Epidermal melanocyte (primary cell): ENCODE measurements around the gene TOX3.

Experiments
- DNase-seq: peaks from one replicate; pipeline ENCODE4 v3.0.0; 2011; ENCODE audit warnings: low spot score; ENCODE audit not compliant: insufficient read length

The TOX3 gene

DNA sequence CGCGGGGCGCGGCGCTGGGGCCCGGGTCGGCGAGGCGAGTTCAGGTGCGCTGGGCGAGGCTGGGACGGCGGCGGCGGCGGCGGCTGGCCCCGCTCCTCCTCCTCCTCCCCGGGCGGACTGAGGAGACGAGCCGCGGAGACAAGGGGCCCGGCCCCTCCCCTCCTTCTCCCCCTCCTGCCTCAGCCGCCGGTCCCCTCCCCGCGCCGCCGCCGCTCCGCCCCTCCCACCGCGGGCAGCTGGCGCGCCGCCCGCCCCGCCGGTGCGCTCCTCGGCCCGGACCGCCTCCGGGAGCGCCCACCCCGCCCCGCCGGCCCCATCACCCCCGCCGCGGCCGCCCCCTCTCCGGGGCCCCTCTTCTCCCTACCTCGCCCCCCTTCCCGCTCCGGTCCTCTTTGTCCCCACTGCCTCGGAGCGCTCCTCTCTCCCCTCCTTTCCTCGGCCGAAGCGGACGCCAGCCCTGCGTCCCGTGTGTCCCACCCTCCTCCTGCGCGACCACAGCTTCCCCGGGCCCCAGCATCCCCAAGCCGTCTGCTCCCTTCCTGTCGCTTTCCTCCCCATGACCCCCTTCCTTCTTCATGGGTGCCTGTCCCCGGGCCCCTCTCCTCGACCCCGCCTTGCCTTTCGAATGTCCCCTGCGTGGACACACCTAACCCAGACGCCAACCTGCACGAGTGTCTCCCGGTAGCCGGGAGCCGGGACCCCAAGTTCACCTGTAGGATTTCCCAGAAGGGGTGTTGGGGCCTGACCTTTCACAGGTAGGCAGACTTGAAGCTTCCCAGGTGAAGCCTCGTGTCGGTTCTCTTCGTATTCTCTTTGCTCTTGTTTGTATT, at the start of gene TOX3:
Gene TOX3 (minus strand): TSS at position 140 of the 830 bp plus-strand sequence. CDS start 420 bp downstream, outside the sequence.
- no peak for DNase-seq

- no peak for DNase-seq
Measured at GRCh38 chr16:52592778-52593177, 45.8 kb upstream of the TOX3 start.

GRCh38 chr16:52591934-52592592, 45.1 kb upstream of the TOX3 start:
- DNase-seq = peak; percentile 64

GRCh38 chr16:52591471-52591870, 44.5 kb upstream of the TOX3 start:
- no peak for DNase-seq

GRCh38 chr16:52586159-52586558, 39.2 kb upstream of the TOX3 start:
- DNase-seq = no peak

DNA sequence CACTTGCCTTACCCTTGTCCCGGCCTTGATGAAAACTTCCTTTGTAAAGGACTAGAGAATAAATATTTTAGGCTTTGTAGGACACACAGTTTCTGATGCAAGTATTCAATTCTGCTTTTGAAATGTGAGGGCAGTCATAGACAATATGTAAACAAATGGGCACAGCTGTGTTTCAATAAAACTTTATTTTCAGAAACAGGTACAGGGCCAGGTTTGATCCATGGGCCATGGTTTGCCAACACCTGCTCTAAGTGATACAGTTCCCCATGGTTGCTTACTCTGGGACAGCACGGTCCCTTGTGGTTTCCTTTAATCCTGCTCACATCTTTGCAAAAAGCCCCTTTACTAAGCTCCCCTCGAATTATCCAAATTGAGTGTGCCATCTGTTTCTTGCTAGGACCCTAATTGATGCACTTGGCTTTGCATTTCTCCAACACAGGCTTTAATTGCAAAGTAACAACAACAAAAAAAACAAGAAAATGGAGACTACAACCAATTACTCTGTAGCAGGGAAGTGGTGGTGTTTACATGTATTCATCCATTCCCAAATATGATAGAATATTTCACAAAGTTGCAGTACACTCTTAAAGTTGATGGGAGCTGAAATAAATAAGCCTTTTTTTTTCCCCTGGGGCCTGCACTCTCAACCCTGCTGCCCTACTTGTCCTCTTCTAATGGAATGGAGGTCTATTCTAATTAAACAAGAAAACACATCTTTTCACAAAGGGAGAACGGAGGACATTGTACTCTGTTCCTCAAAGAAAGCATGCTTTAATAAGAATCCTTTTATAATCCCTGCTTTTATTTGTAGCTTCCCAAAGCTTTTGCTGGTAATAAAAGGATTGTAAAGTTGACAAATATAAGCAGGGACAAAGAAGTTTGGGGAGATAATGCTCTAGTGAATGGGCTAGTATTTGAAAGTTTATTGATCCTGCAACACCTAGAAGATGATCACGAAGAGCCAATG, 37.7 kb upstream of the TOX3 start:
- no peak for DNase-seq

DNA sequence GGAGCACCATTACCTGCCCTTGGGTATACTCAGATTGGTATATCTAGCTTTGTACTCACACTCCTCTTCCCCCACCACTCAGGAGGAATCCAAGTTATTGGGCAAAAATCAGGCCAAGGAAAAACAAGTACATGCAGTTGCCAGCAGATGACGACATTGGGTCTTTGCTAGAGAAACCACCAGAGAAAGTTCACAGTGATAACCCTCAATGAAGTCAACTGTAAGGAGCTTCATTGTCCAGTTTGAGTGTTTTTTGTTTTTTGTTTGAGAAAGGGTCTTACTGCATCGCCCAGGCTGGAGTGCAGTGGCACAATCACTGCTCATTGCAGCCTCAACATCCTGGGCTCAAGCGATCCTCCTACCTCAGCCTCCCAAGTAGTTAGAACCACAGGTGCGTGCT, 34.6 kb upstream of the TOX3 start:
- no peak for DNase-seq

DNA sequence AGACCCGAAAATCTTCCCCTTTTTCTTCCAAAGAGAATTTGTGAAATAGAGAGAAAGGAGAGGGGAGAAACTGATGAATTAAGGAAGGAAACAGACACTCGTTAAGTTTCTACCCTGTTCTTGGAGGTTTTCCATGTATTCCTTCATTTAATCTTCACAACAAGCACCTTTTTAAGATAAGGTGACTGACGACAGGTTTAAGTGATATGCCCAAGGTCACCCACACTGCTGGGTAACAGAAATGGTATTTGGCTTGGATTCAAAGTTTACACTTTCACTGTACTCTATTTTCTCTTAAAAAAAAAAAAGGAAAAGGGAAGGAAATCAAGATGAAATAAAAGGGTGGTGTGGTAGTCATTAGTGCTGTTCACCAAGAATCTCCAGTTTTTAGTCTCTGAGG, 33.5 kb upstream of the TOX3 start:
- no peak for DNase-seq

DNA sequence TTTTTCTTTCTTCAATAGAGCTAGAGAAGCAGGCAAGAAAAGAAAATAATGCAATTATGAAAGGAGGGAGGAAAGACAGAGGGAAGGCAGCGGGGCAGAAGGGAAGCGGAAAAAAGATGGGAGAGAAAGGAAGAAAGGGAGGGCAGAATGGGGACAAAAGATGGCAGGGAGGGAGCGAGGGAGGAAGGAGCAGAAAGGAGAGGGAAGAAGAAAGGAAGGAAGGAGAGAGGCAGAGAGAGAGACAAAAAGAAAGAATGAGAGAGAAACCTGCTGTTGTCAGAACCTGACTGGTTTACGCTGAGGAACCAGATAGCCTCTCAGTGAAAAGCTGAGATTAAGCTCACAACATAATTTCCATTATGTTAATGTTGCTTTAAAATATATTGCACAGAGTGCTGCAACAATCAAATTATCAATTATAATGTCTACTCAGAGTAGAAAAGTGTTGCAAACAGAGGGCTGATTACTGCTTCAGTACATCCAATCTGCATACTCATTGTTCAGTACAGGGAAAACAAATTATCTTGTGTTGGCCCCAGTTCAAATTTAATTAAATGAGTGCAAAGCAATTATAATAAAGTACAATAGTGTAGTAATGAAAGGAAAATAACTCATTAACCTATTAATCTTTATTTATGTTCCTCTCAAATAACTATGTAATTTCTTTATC, 32.0 kb upstream of the TOX3 start:
- no peak for DNase-seq

GRCh38 chr16:52578007-52578828, 31.3 kb upstream of the TOX3 start:
- no peak for DNase-seq

DNA sequence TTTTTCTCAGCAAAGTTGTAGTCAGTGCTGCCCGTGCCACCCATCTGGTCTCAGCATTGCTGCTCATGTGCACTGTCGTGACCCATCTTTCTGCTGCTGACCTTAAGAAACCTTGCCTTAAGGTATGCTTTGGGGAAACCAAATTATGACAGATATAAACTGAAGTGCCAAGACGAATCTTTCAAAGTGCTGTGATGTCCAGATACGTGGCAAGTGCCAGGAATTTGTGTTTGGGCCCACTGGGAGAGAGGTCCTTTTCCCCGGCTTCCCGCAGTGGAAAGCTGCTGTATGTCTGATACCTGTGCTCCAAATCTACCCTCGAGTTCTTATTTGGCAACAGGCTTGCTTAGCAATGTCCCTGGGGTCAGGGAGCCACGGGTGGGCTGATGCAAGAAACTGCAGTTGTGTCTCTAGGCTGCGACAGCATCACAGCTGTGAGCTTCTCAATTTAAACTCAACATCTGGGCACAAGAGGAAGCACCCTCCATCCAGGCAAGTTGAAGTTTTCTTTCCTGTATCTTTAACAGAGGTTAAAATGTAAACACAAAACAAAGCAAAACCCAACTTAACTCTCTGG, 30.3 kb upstream of the TOX3 start:
- no peak for DNase-seq

GRCh38 chr16:52573365-52574299, 26.7 kb upstream of the TOX3 start:
- DNase-seq = no peak

DNA sequence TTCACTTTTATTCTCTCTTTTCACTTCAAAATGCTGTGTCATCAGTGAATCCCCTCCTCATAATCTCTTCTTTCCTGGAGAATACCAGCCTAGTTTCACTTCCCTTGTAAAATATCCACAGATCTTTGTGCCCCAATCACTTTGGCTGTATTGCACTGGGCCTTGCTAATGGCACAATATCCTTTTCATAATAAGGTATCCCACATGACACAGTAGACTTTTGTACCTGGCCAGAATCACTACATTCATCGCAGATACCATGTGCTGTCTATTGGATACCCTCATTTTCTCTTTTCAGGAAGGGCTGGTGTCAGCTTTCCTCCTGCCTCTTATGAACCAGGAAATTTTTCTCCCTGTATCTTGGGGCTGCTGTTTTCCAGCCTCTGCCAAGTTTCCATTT, 25.7 kb upstream of the TOX3 start:
- no peak for DNase-seq

GRCh38 chr16:52570495-52571091, 23.6 kb upstream of the TOX3 start:
- DNase-seq = no peak

DNA sequence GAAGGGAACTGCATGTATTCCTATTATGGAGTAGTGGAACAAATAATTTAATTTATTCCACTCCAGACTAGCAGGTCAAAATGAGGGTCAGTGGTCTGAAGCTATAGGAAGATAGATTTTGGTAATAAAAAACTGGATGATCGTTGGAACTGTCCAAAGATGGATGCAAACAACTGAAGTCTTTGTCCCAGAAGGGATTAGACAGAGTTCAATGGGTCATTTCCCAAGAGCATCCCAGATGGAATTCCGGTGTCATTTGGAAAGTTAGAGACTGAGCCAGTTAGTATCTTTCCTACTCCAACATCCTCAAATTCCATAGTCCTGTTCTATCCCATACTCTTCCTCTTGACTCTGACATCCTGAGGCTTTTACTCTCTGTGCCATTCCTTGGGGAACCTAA, 22.8 kb upstream of the TOX3 start:
- DNase-seq = no peak

GRCh38 chr16:52568983-52569690, 22.2 kb upstream of the TOX3 start:
- no peak for DNase-seq

- no peak for DNase-seq
Measured at GRCh38 chr16:52568495-52568894, 21.6 kb upstream of the TOX3 start.

- DNase-seq = no peak
Measured at GRCh38 chr16:52567193-52567592, 20.2 kb upstream of the TOX3 start.
